ENCODE data around the gene PM20D2.

The PM20D2 gene

DNA sequence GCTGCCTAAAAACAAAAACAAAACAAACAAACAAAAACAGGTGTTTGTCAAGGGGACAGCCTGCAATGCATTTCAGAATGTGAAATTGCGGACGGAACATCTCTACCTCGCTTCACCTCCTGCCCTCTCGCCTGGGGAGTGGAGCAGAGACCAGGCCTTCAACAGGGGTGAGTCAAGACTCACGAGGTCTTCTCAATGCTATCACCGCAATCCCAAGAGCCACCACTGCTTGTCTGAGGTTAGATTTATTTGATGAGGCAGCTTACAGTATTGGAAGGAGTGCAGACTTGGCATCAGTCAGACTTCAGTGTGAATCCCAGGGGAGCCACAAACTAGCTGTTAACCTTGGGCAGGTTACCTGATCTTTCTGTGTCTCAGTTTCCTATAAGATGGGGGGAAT is 63.6 kb downstream of the PM20D2 start:
- Mint-ChIP-seq H3K4me3 (no peak overlapping the region), H3K27ac (no peak overlapping the region), H3K9me3 (no peaks in the 10 kb centered on the region), H3K36me3 (no peaks in the 10 kb centered on the region), H3K4me1 (no peaks in the 10 kb centered on the region)
- ATAC-seq (no peak), DNase-seq (ENCODE audit: low spot score in 2 of 2) (peak in 1 of 2 donors; percentile 39)

DNA sequence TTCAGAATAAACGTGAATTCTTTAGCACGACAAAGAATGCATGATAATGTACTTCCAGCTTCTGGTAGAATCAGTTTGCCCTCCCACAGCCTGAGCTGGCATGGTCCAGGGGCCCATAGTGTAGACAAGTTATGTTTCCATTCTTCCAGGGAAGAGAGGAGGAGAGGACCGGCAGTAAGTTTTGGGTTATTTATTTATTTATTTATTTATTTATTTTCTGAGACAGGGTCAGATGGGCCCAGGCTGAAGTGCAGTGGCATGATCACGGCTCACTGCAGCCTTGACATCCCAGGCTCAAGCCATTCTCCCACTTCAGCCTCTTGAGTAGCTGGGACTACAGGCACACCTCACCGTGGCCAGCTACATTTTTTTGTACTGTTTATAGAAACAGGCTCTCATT is 66.6 kb downstream of the PM20D2 start:
- ATAC-seq, result no peak
- Mint-ChIP-seq H3K27ac (no peak overlapping the region), H3K4me1 (no peaks in the 10 kb centered on the region), H3K9me3 (no peaks in the 10 kb centered on the region), H3K4me3 (no peak overlapping the region), H3K36me3 (no peaks in the 10 kb centered on the region)
- DNase-seq (ENCODE audit: low spot score in 2 of 2), result no peak

DNA sequence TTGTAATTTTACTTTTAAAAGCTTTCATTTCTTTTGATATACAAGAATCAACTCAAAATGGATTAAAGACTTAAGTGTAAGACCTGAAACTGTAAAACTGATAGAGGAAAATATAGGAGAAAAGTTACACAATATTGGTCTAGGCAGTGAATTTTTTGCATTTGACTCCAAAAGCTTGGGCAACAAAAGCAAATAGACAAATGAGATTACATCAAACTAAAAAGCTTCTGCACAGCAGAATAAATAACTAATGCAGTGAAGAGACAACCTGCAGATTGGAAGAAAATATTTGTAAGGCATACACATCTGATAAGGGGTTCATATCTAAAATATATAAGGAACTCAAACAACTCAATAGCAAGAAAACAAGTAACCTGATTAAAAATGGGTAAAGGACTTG is 68.3 kb downstream of the PM20D2 start:
- no peak for ATAC-seq
- no peak overlapping the region for H3K27ac Mint-ChIP-seq

More for the DNA sequence above, 68.3 kb downstream of the PM20D2 start:
- H3K9me3 Mint-ChIP-seq, result no peaks in the 10 kb centered on the region
- H3K4me3 Mint-ChIP-seq, result no peak overlapping the region
- no peak for DNase-seq (ENCODE audit: low spot score in 2 of 2)
- H3K36me3 Mint-ChIP-seq, result no peaks in the 10 kb centered on the region
- no peaks in the 10 kb centered on the region for H3K4me1 Mint-ChIP-seq
